NCI-H345 (cell line): ENCODE data around the gene PPP5C.
"Not testable (repeated sequence)": the region's sequence is repeated elsewhere in the genome, so short reads cannot be mapped to it uniquely, and the experiment has no call there.

Experiments
- DNase-seq: peaks from one replicate; lab custom pipeline; 2025; lab: John Stamatoyannopoulos, UW

Gene PPP5C

GRCh38 chr19:46386996-46387712 lies 40.3 kb downstream of the PPP5C start:
- no peak for DNase-seq

GRCh38 chr19:46387713-46388130 lies 40.8 kb downstream of the PPP5C start:
- no peak for DNase-seq

- DNase-seq, result no peak
Observed at GRCh38 chr19:46388311-46389095, 41.6 kb downstream of the PPP5C start.

- DNase-seq, result no peak
Observed at GRCh38 chr19:46390121-46390858, 43.4 kb downstream of the PPP5C start.

GRCh38 chr19:46390866-46391265 lies 44.0 kb downstream of the PPP5C start:
- DNase-seq, result no peak

GRCh38 chr19:46391296-46392251 lies 44.7 kb downstream of the PPP5C start:
- no peak for DNase-seq

- no peak for DNase-seq
Observed at GRCh38 chr19:46392252-46392801, 45.4 kb downstream of the PPP5C start.

GRCh38 chr19:46392837-46393236 lies 46.0 kb downstream of the PPP5C start:
- DNase-seq, result no peak

GRCh38 chr19:46393456-46394401 lies 46.8 kb downstream of the PPP5C start:
- DNase-seq, result no peak

- no peak for DNase-seq
Observed at GRCh38 chr19:46394402-46394797, 47.5 kb downstream of the PPP5C start.

GRCh38 chr19:46397801-46398479 lies 51.1 kb downstream of the PPP5C start:
- DNase-seq, result not testable (repeated sequence)

GRCh38 chr19:46402725-46403124 lies 55.8 kb downstream of the PPP5C start:
- no peak for DNase-seq

- no peak for DNase-seq
Observed at GRCh38 chr19:46404055-46404752, 57.3 kb downstream of the PPP5C start.

GRCh38 chr19:46404753-46405468 lies 58.0 kb downstream of the PPP5C start:
- no peak for DNase-seq

- DNase-seq, result no peak
Observed at GRCh38 chr19:46406976-46407375, 60.1 kb downstream of the PPP5C start.

- DNase-seq, result no peak
Observed at GRCh38 chr19:46407856-46408663, 61.2 kb downstream of the PPP5C start.

- no peak for DNase-seq
Observed at GRCh38 chr19:46408664-46409039, 61.8 kb downstream of the PPP5C start.
